HG03575 (cell line): ENCODE data around the gene SPO11.
"Not testable (repeated sequence)": the region's sequence is repeated elsewhere in the genome, so short reads cannot be mapped to it uniquely, and the experiment has no call there.

Experiments
- ATAC-seq: cut with Tn5 transposase; IDR thresholded peaks from one replicate; pipeline ENCODE4 v1.9.1; 2021; ENCODE audit not compliant: unreplicated experiment, insufficient number of reproducible peaks, low FRiP score; ENCODE audit errors: extremely low read depth

SPO11 gene

DNA sequence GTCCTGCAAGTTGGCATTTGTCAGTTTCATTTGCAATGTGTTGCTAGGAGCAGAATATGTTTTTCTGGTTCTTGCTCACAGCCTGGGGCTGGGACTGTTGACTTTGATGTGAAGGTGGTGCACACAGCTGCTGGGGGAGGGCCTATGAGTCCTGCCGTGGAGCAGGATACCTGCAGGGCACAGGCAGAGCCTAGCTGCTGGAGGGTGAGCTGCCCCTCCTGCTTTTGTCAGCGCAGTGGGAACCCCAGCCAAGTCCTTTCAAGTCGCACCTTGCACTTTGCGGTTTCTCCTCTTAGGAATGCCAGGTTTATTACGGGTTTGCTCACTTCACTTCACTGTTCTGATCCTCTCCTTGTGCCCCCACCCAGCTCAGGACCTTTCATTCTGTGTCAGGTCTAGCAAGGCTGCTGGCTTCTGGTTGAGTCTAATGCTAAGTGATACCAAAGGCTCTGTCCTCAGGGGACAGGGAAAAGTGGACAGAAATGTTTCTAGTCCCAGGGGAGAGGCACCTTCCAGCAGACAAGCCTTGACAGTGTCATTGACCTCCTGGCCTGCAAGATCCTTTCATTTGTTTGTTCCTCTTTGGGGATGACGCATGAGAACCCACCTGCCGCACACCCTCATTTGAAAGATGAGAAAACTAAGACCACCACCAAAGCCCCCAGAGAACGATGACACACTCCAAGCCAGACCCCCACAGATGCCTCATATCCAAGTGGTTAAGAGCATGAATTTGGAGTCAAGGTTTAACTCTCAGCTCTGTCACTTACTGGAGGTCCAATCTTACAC lies 2.7 kb upstream of the SPO11 start:
- no peak for ATAC-seq

DNA sequence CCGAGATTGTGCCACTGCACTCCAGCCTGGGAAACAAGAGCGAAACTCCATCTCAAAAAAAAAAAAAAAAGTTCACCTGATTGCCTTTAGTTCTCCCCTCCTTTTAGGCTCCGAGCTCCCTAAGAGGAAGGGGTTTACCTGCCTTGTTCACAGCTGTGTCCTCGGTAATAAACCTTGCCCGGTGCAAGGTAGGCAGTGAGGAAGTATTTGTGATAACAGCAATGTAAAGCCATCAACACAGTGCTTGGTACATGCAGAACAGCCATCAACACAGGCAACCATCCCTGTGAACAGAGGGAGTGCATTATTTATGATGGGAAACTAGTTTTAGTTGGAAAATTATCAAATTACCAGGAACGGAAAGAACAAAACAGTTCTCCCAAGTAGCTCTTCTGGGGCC lies 1.8 kb upstream of the SPO11 start:
- no peak for ATAC-seq

DNA sequence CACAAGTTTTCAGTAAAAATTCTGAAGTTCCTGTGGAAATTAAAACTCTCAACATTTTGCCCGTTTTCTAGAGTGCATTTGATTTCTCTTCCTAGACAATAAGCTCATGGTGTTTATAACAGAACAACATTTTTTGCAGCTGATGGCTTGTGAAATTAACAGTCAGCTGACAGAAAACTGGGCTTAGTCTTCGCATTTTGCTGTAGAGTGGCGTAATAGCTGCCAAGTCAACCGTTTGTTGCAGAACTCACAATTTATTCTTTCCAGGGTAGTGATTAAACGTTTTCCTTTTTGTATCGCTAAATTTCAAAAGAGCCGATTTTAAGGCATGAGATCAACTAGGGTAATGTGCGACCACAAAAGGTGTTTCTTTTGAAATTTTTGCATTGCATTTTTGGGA lies 1.4 kb downstream of the SPO11 start:
- no peak for ATAC-seq

DNA sequence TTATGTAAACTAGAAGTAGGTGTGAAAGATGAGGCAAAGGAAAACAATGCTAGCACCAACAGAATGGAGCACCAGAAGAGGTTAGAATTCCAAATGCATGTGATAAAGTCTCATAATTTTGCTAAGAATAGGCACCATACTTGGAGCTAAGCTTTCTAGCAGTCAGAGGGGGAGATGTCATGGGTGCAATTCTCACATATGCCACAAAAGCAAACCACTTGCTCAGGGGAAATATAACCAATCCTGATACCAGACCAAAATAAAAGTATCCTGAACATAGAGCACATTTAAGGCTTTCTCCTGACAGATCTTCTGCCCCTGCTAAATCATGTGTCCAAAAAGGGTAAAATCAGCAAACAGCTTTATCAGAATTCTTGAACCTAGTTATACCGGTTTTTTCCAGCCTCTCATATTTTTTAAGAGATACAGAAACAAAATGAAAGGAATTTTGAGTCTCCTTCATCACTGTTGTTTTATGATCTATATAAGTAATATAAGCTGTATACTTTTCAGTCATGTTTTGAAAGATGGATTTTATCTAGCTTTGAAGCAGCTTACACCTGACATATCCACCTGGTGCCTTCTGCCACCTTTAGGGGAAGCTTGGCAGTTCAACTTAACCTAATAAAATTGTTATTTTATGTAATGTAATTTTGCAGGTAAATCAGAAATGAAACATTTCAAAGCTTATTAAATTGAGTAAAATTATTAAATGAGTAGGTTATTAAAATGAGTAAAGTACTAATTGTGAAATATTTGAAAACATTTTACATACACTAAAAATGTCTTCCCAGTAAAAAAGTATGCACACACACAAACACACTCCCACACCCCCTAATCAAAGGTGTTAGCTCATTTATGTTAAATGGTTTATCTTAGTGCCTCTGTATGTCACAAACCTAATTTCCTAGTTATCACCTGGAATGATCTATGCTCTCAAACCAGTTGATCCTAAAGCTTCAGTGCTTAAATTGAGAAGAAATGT lies 2.8 kb downstream of the SPO11 start:
- no peak for ATAC-seq

DNA sequence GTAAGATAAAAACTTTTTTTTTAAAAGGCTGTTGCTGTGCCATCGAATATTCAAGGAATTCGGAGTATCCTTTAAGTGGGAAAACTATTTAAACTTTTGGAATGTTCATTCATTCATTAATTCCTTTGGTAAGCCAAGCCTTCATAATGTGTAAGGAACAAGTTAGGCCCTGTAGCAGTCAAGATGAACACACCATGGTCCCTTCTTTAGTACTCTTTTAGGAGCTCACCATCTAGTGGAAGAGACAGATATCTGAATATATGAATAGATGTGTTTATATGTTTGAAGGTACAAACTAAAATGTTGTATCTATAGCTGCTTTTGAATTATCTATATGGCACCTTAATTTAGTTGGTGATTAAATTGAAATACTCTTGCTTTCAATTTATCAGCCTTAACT lies 5.8 kb downstream of the SPO11 start:
- ATAC-seq = no peak

DNA sequence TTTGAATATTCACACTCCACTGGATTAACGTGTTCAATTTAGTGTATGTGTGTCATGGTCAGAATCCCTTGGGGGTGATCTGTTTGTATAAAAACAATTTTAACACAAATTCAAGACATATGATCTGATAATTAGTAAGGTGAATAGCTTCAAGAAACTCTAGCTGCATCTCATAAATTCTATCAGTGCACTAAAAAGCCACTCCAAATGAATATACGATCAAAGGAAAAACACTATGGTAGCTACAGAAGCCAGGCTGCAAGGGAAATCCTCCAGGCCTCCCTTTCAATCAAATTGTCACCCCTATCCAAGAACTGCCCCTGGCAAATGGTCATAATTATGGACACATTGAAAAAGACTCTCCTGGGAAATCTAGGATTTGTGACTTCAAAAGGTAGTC lies 12.1 kb downstream of the SPO11 start:
- ATAC-seq = no peak

DNA sequence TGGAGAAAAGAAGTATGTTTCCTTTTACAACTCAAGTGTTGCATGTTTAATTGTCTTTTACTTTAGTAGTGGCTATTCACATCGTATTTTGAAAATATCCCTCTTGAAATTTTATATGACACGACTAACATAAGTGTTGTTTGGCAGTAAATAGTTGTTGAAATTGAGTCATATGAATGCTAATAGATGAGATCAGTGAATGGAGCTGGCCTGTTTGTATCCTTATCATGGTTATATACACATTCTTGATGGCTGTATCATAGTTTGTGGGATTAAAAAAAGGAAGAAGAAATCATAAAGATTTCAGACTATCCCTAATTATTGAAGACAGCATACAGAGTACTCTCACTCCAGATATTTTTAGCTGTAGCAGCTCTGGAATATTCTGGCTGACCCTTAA lies 13.2 kb downstream of the SPO11 start:
- no peak for ATAC-seq

DNA sequence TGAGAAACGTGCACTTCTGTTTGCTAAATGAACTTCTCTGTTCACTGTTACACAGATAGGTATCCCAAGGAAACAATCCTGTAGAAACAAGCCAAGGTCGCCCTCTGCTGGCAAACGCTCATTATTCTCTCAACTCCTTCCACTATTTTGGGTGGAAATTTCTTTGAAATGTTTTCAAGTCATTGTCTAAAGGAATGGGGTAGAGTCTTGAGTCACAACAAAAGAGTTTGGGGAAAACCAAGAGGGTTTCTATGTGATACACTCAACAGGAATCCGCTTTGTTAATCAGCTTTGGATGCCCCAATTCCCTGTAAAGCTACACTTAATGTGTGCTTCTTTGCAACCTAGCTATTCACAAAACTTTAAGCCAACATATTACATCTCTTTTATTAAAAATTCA lies 16.9 kb downstream of the SPO11 start:
- no peak for ATAC-seq

DNA sequence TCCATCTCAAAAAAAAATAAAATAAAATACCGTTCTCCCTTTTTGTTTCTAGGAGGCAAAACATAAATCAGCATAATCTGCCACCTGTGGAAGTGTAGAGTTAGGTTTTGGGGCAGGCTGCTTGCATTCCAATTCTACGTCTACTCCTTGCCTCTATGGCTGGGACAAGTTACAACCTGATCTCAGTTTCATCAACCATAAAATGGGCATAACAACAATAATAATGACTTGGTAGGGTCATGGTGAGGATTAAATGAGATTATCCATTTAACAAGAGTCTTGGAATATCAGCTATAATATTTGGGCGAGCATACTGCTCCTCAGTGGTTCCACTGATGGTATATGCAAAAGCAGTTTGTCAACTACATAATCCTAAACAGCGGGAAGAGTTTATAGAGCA lies 17.8 kb downstream of the SPO11 start:
- no peak for ATAC-seq

DNA sequence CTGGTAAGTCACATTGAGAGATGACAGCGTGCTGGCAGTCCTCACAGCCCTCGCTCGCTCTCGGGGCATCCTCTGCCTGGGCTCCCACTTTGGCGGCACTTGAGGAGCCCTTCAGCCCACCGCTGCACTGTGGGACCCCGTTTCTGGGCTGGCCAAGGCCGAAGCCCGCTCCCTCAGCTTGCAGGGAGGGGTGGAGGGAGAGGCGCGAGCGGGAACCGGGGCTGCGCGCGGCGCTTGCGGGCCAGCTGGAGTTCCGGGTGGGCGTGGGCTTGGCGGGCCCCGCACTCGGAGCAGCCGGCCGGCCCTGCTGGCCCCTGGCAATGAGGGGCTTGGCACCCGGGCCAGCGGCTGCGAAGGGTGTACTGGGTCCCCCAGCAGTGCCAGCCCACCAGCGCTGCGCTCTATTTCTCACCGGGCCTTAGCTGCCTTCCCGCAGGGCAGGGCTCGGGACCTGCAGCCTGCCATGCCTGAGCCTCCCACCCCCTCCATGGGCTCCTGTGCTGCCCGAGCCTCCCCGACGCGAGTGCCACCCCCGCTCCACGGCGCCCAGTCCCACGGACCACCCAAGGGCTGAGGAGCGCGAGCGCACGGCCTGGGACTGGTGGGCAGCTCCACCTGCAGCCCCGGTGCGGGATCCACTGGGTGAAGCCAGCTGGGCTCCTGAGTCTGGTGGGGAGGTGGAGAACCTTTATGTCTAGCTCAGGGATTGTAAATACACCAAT lies 18.8 kb downstream of the SPO11 start:
- ATAC-seq = not testable (repeated sequence)

DNA sequence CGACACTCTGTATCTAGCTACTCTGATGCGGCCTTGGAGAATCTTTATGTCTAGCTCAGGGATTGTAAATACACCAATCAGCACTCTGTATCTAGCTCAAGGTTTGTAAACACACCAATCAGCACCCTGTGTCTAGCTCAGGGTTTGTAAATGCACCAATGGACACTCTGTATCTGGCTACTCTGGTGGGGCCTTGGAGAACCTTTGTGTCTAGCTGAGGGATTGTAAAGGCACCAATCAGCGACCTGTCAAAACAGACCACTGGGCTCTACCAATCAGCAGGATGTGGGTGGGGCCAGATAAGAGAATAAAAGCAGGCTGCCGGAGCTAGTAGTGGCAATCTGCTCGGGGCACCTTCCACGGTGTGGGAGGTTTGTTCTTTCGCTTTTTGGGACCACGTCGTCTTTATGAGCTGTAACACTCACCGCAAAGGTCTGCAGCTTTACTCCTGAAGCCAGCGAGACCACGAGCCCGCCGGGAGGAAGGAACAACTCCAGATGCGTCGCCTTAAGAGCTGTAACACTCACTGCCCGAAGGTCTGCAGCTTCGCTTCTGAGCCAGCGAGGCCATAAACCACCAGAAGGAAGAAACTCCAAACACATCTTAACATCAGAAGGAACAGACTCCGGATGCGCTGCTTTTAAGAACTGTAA lies 19.4 kb downstream of the SPO11 start:
- ATAC-seq = not testable (repeated sequence)

DNA sequence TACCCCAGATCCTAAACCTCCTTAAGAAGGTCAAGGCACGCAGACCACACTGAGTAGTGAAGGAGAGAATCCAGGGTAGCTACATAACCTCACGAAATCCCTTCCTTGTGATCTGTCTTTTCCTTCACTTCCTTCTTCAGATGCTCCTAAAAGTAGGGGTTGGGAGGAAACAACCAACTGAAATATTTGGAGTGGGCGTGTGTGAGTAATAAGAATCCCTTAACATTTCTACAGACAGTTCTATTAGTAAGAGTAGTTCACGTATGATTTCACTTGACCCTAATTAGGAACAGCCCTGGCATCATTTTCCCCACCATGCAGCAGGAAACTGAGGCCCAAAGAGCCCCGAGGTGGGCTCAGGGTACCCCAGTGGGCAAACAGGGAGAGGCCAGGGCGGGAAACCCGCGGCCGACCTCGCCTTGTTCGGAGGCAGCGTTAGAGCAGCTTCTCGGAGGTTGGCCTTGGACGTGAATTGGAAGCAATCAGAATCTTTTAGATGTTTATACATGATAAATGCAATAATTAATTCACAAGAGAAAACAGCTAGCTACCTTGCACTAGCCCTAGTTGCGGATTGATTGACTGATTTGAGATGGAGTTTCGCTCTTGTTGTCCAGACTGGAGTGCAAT lies 20.6 kb downstream of the SPO11 start:
- no peak for ATAC-seq

DNA sequence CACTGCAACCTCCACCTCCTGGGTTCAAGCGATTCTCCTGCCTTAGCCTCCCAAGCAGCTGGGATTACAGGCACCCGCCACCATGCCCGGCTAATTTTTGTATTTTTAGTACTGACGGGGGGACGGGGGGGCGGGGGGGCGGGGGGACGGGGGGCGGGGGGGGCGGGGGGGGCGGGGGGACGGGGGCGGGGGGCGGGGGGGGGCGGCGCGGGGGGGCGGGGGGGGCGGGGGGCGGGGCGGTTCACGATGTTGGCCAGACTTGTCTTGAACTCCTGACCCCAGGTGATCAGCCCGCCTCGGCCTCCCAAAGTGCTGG lies 21.1 kb downstream of the SPO11 start:
- not testable (repeated sequence) for ATAC-seq

DNA sequence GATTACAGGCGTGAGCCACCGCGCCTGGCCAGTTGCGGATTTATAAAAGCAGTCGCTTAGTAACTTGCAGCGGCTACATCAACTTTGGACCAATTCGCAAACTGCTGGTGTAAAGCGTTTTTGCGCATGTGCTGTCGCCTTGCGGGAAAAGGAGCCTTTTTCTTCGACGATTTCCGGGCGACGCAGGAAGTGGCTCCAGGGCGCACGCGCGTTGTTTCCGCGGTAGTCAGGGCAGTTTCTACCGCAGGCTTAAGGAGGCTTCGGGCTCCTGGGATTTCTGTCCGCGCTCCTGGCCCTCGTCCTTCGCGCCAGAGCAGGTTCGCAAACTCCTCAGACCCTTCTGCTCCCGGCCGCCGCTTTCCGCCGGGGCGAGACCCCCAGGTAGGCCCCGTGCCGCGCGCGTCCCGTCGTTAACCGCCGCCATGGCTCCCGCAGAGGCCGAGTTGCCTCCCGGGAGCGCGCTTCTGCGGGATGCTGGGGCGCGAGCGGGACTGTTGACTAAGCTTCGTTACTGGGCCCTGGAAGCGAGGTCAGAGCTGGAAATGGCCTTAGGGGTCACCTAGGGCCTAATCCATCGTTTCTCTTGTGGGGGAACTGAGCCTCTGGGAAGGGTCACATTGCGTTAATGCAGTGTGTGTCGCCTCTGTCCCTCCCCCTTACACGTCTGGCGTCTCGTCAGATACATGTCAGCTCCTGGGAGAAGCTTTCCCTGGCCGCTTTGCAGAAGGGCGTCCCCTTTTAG lies 21.6 kb downstream of the SPO11 start, which contains the start of gene RAE1:
TSS of gene RAE1 (plus strand) at position 214 of the 742 bp plus-strand sequence. CDS start 2,784 bp downstream, outside the sequence.
- no peak for ATAC-seq

DNA sequence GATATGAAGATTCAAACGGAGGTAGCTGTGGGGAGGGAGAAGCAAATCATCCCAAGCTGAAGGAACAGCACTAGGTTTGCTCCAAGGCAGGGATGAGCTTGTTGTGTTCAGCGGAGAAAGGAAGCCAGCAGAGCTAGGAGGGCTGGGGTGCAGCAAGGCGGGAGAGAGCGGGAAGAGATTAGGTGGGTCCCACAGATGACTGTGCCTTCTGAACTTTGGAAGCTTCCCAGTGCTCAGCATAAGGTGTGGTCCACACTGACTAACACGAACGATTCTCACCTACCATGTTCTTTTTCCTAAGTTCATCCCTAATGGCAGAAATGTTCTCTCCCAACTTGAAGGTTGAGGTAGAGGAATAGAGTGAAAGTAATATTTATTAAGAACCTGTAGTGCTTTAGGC lies 22.7 kb downstream of the SPO11 start:
- ATAC-seq = no peak

DNA sequence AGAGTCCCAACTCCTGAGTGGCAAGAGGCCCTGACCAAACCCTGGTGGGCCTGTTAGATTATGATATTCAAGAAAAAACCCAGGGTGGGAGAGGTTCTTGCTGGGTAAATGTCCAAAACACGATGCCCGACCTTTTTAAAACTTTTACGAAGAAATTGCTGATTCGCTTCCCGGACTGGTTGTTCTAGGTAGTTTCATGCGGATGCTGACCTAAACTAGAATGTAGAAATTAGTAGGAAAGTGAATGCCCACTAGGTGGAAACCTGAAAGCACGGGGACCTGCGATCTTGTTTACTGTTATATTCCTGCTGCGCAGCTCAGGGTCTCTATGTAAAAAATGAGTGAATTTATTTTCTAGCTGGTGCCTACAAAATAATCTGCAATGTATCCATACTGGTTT lies 23.7 kb downstream of the SPO11 start:
- no peak for ATAC-seq

DNA sequence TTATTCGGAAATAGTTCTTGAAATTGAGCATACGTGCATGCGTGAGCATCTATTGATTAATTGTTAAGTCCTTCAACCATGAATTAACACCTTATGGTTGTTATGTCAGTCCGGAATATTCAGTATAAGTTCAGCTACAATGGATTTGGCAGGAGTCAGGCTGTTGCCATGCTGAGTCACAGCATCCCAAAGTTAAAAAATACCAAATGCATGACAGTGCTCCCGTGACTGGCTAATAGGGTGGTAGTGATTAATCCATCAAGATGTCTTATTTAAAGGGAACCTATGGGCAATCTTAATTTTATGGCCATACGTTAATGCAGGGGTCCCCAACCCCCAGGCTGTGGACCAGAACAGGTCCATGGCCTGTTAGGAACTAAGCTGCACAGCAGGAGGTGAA lies 31.9 kb downstream of the SPO11 start:
- no peak for ATAC-seq

DNA sequence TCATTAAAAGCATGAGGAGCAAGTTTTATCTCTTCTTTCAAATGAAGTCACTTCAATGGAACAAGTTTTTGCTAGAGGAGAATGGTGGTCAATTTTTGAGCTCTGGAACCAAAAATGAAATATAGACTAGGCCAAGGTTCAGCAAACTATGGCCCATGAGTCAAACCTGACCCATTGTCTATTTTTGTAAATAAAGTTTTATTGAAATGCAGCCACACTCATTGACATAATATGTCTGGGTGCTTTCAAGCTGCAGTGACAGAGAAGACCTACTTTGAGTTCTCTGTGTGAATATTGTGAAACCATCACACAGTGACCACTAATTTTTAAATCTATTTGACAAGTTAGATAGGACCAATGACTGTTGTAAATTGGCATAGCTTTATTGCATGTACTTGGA lies 34.8 kb downstream of the SPO11 start:
- ATAC-seq = no peak
